HG03139 (cell line): ENCODE measurements around the gene ETFBKMT.

Experiments
- ATAC-seq: cut with Tn5 transposase; IDR thresholded peaks from one replicate; pipeline ENCODE4 v1.9.1; 2021; ENCODE audit not compliant: unreplicated experiment

Gene ETFBKMT

GRCh38 chr12:31659087-31659942 lies at the start of gene ETFBKMT:
Gene ETFBKMT (plus strand): TSS chr12:31659688. CDS start chr12:31661954, 2,266 bp downstream.
- peak; percentile 100 for ATAC-seq

- no peak for ATAC-seq
Measured at GRCh38 chr12:31612819-31613218, 46.7 kb upstream of the ETFBKMT start.

- no peak for ATAC-seq
Measured at GRCh38 chr12:31618228-31619025, 41.1 kb upstream of the ETFBKMT start.

GRCh38 chr12:31620311-31620710 lies 39.2 kb upstream of the ETFBKMT start:
- no peak for ATAC-seq

- no peak for ATAC-seq
Measured at GRCh38 chr12:31622038-31622437, 37.5 kb upstream of the ETFBKMT start.

GRCh38 chr12:31626270-31626995 lies 33.1 kb upstream of the ETFBKMT start:
- ATAC-seq: no peak

GRCh38 chr12:31627456-31628054 lies 31.9 kb upstream of the ETFBKMT start:
- no peak for ATAC-seq

GRCh38 chr12:31629756-31630732 lies 29.4 kb upstream of the ETFBKMT start:
- no peak for ATAC-seq

- no peak for ATAC-seq
Measured at GRCh38 chr12:31631023-31631724, 28.3 kb upstream of the ETFBKMT start.

- no peak for ATAC-seq
Measured at GRCh38 chr12:31631809-31632208, 27.7 kb upstream of the ETFBKMT start.

- ATAC-seq: no peak
Measured at GRCh38 chr12:31633464-31633863, 26.0 kb upstream of the ETFBKMT start.

- no peak for ATAC-seq
Measured at GRCh38 chr12:31634620-31635019, 24.9 kb upstream of the ETFBKMT start.

GRCh38 chr12:31641509-31642090 lies 17.9 kb upstream of the ETFBKMT start:
- no peak for ATAC-seq

GRCh38 chr12:31644536-31644935 lies 15.0 kb upstream of the ETFBKMT start:
- ATAC-seq: no peak

- no peak for ATAC-seq
Measured at GRCh38 chr12:31645924-31646323, 13.6 kb upstream of the ETFBKMT start.

- ATAC-seq: no peak
Measured at GRCh38 chr12:31647086-31647491, 12.4 kb upstream of the ETFBKMT start.

GRCh38 chr12:31650918-31651317 lies 8.6 kb upstream of the ETFBKMT start:
- ATAC-seq: no peak

GRCh38 chr12:31651893-31652521 lies 7.5 kb upstream of the ETFBKMT start:
- ATAC-seq: no peak
